Activated gamma-delta T cell treated with Interleukin-2 at 50 U/mL for 16 hours (primary cell): ENCODE data around the gene ZNF576.
A peak's percentile ranks its signal among the peaks of the same experiment; 100 is the strongest.
"Not testable (repeated sequence)": the region's sequence is repeated elsewhere in the genome, so short reads cannot be mapped to it uniquely, and the experiment has no call there.

Experiments used
- DNase-seq: peaks from one replicate; pipeline ENCODE4 v3.0.0-alpha.2; 2020

Gene ZNF576

GRCh38 chr19:43575156-43575950 is 21.0 kb upstream of the ZNF576 start, which contains the start of the genes PINLYP and XRCC1:
PINLYP (plus strand) TSS chr19:43575801; CDS start chr19:43577192, 1,391 bp downstream.
XRCC1 (minus strand) TSS chr19:43575527; CDS start chr19:43575458, 69 bp downstream.
- DNase-seq: peak; percentile 95

GRCh38 chr19:43575955-43576878 is 20.2 kb upstream of the ZNF576 start:
- no peak for DNase-seq

DNA sequence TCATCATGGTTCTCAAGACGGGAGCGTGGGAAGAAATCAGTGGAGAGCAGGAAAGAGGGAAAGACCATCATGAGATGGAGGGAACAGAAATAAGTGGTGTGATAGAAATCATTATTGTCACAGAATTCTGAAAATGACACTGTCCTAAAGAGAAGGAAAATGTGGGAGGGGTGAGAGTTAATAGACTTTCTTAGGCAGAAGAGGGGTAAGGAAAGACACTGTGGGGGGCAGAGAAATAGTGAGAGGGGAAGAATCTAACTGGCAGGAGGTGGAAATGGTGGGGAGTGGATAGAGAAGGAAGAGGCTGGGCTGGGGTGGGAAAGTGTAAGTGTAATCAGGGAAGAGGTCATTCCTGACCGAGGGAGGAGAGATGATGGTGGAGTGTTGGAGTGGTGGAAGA is 17.6 kb upstream of the ZNF576 start:
- DNase-seq: no peak

- no peak for DNase-seq
These were observed 14.9 kb upstream of the ZNF576 start for GRCh38 chr19:43581467-43581866.

DNA sequence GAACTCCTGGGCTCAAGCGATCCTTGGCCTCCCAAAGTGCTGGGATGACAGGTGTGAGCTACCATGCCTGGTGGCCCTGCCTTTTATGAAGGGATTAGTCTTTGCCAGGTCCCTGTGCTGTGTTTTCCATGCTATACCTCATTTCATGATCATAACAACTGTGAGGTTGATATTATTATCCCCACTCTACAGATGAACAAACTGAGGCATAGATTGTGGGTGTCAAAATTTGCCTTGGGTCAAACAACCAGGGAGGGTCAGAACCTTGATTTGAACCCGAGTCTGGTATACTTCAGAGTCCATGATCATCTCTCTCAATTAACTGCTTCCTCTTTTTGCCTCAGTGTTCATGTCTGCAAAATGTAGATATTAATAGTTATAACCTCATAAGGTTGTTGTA is 13.9 kb upstream of the ZNF576 start:
- DNase-seq: no peak

DNA sequence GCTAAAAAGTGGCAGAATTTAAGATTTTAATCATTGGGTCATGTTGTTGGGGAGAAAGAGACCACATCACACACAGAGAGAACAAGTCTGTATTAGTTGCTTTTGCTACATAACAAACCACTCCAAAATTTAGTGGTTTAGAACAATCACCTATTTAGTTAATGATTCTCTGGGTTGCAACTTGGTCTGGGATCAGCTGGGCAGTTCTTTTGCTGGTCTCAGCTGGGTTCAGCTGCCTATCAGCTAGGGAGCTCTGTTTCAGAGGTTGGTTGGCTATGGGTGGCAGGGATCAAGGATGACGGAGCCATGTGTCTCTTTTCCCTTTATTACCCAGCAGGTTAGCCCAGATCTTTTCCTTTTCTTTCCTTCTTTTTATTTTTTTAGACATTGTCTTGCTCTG is 11.9 kb upstream of the ZNF576 start:
- no peak for DNase-seq

- no peak for DNase-seq
These were observed 10.0 kb upstream of the ZNF576 start for GRCh38 chr19:43586346-43586745.

- DNase-seq: not testable (repeated sequence)
These were observed 9.4 kb upstream of the ZNF576 start for GRCh38 chr19:43587029-43587428.

DNA sequence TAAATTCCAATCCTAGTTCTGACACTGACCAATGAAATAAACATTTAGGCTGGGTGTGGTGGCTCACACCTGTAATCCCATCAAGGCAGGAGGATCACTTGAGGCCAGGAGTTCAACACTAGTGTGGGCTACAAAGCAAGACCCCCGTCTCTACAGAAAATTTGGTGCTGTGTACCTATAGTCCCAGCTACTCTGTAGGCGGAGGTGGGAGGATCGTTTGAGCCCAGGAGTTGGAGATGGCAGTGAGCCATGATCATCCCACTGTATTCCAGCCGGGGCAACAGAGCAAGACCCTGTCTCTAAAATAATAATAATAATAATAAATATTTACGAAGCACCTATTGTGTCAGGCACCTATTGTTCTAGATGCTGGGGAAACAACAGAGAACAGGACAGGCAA is 7.1 kb upstream of the ZNF576 start:
- DNase-seq: no peak

GRCh38 chr19:43589678-43590077 is 6.7 kb upstream of the ZNF576 start:
- no peak for DNase-seq

DNA sequence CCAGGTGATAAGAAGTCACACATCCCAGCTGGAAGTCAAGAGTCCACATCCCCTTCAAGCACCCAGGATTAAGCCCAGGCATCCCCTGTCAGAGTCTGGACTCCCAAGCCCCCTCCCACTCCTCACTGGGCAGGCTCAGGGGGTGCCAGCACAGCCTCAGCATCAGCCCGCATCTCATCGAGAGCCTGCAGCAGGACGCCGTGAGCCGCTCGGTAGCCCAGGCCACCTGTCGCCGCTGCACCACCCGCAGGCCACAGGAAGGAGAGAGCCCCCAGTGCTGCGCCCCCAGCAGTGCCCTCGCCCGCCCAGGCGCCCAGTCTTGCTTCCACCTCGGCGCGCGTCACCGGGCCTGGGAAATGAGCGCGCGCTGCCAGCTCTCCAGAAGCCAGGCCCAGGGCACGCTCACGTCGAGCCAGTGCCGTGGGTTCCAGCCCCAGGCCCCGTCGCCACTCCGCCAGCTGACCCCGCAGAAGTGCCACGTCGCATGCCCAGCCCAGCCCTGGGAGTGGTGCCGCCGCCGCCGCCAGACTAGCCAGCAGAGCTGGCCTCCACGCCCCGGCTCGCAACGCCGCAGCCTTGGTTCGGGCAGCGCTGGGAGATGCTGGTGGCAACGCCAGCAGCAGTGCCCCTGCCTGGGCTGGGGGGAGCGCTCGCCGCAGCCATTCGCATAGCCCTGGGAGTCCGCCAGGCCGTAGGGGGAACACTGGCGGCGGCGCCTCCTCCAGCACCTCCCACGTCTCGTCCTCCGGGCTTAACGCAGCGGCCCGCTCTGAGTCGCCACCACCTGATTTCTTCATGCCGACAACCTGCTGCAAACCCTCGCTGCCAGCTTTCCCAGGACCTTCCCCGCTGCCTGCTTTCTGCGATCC is 4.3 kb upstream of the ZNF576 start:
- no peak for DNase-seq

GRCh38 chr19:43592800-43593350 is 3.5 kb upstream of the ZNF576 start:
- DNase-seq: no peak

- no peak for DNase-seq
These were observed 2.2 kb upstream of the ZNF576 start for GRCh38 chr19:43594081-43594697.

- DNase-seq: peak; percentile 62
These were observed 1.4 kb upstream of the ZNF576 start for GRCh38 chr19:43594710-43595604.

DNA sequence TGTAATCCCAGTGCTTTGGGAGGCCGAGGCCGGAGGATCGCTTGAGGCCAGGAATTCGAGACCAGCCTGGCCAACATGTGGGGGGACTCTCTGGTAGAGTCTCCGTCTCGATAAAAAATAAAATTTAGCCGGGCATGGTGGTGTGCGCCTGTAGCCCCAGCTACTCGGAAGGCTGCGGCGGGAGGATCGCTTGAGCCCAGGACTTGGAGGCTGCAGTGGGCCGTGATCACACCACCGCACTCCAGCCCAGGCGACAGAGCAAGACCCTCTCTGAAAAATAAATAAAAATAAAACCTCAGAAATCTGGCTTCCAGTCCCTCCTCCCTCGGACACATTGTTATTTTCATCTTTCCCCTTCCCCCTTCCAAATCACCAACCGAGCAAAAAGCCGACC is 793 bp upstream of the ZNF576 start:
- no peak for DNase-seq

DNA sequence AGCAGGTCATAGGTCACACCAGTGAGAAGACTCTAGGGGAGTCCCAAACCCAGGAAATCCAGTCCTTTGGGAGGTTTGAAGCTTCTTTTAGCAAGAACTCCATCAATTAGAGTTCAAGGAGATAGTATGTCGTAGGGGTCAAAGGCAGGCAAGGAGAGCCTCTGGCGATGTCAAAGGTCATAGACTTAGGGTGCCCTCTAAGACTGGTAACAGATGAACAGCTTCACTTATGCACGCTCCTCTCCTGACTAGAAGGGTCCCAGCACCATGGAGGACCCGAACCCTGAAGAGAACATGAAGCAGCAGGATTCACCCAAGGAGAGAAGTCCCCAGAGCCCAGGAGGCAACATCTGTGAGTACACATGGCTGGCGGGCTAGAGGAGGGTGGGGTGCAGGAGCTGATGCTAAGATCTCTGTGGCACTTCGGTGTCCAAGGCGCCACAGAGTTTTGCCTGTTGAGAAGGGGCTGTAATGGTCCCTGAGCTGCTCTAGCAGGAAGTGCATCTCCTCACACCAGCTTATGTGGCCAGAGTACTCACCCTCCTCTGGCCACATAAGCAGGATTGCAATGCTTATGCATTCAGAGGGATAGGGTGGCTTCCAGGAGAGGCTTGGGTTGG is 557 bp downstream of the ZNF576 start:
- no peak for DNase-seq

- DNase-seq: no peak
These were observed 1.5 kb downstream of the ZNF576 start for GRCh38 chr19:43597876-43598275.

DNA sequence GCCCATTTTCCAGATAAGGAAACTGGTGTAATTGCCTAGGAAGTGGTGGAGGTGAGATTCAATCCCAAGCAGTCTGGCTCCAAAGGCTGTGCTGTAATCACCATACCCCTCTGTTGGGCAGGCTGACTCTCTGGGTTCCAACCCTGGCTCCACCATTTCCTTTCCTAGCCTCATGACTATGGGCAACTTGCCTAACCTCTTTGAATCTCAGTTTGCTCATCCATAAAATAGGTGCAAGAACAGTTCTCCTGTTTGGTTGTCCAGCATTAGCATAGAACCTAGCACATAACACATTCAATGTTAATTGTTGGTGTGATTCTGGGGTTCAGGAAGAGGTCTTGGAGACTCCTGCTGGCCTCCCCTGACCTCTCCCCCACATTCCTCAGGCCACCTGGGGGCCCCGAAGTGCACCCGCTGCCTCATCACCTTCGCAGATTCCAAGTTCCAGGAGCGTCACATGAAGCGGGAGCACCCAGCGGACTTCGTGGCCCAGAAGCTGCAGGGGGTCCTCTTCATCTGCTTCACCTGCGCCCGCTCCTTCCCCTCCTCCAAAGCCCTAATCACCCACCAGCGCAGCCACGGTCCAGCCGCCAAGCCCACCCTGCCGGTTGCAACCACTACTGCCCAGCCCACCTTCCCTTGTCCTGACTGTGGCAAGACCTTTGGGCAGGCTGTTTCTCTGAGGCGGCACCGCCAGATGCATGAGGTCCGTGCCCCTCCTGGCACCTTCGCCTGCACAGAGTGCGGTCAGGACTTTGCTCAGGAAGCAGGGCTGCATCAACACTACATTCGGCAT is 2.2 kb downstream of the ZNF576 start:
- DNase-seq: no peak

- no peak for DNase-seq
These were observed 3.4 kb downstream of the ZNF576 start for GRCh38 chr19:43599635-43600295.
